Measurements from ENCODE around the gene NHSL1.

The NHSL1 gene

GRCh38 chr6:138397128-138398122 lies 101.9 kb downstream of the NHSL1 start:
- no peak for DNase-seq

GRCh38 chr6:138396709-138397108 lies 102.6 kb downstream of the NHSL1 start:
- no peak for DNase-seq

GRCh38 chr6:138393871-138394783 lies 105.2 kb downstream of the NHSL1 start:
- peak in 2 of 3 donors; percentile 24 to 36 for DNase-seq

GRCh38 chr6:138389551-138389950 lies 109.7 kb downstream of the NHSL1 start:
- DNase-seq, result no peak

- no peak for DNase-seq
Measured at GRCh38 chr6:138387577-138388368, 111.5 kb downstream of the NHSL1 start.

- no peak for DNase-seq
Measured at GRCh38 chr6:138386897-138387296, 112.4 kb downstream of the NHSL1 start.

- no peak for DNase-seq
Measured at GRCh38 chr6:138383776-138384175, 115.5 kb downstream of the NHSL1 start.

- no peak for DNase-seq
Measured at GRCh38 chr6:138382498-138383265, 116.6 kb downstream of the NHSL1 start.

GRCh38 chr6:138378463-138378862 lies 120.8 kb downstream of the NHSL1 start:
- no peak for DNase-seq

GRCh38 chr6:138377844-138378243 lies 121.5 kb downstream of the NHSL1 start, which contains the start of gene SMIM28:
Gene SMIM28, plus strand, starts transcription at chr6:138377905. Its CDS starts 168 bp downstream, at chr6:138378073.
- no peak for DNase-seq

- no peak for DNase-seq
Measured at GRCh38 chr6:138377042-138377441, 122.3 kb downstream of the NHSL1 start.

- no peak for DNase-seq
Measured at GRCh38 chr6:138374815-138375214, 124.5 kb downstream of the NHSL1 start.

GRCh38 chr6:138374230-138374629 lies 125.1 kb downstream of the NHSL1 start:
- no peak for DNase-seq

- DNase-seq, result peak; percentile 20 to 47 (median 47)
Measured at GRCh38 chr6:138372711-138373463, 126.4 kb downstream of the NHSL1 start.
